ENCODE measurements around the gene WWC2.

The WWC2 gene

DNA sequence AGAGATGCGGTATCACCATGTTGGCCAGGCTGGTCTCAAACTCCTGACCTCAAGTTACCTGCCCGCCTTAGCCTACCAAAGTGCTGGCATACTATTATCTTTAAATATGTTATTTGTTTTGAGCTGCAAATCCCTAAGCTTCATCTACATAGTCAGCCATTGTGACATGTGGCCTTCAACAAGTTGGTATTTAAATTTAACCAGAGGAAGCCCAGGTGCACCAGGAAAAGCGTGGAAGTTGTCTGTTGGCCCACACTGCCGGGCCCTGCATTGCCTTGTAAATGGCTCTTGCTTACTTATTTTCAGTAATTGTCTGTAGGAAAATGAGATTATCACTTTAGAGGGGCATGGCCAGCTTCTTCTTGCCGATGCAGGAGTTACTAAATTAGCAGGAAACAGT is 6.0 kb downstream of the WWC2 start:
- no peaks in the 10 kb centered on the region for H3K27me3 ChIP-seq (ENCODE audit: low read length)
- no peak overlapping the region for H2AFZ ChIP-seq (ENCODE audit: low read depth, low read length, severe bottlenecking)
- H3K9me2 ChIP-seq (replicated peaks; ENCODE audit: insufficient read depth, low read length), result no peaks in the 10 kb centered on the region
- no peaks in the 10 kb centered on the region for H3F3A ChIP-seq (ENCODE audit: insufficient read depth)
- no peak overlapping the region for H3K27ac ChIP-seq (ENCODE audit: low read depth, low read length)
- no peak overlapping the region for H3K9ac ChIP-seq (ENCODE audit: low read length)
- H3K9me3 ChIP-seq (ENCODE audit: insufficient read depth, low read length), result no peaks in the 10 kb centered on the region
- no peak overlapping the region for H3K4me3 ChIP-seq (ENCODE audit: insufficient read depth, low read length, poor library complexity, severe bottlenecking)
- no peaks in the 10 kb centered on the region for H3K79me2 ChIP-seq (ENCODE audit: insufficient read depth, low read length)
- no peaks in the 10 kb centered on the region for H3K36me3 ChIP-seq (ENCODE audit: low read length)
- TF ChIP-seq, protein P1, sequence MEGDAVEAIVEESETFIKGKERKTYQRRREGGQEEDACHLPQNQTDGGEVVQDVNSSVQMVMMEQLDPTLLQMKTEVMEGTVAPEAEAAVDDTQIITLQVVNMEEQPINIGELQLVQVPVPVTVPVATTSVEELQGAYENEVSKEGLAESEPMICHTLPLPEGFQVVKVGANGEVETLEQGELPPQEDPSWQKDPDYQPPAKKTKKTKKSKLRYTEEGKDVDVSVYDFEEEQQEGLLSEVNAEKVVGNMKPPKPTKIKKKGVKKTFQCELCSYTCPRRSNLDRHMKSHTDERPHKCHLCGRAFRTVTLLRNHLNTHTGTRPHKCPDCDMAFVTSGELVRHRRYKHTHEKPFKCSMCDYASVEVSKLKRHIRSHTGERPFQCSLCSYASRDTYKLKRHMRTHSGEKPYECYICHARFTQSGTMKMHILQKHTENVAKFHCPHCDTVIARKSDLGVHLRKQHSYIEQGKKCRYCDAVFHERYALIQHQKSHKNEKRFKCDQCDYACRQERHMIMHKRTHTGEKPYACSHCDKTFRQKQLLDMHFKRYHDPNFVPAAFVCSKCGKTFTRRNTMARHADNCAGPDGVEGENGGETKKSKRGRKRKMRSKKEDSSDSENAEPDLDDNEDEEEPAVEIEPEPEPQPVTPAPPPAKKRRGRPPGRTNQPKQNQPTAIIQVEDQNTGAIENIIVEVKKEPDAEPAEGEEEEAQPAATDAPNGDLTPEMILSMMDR (IDR thresholded peaks at IDR 0.05; ENCODE audit: insufficient read depth, low read length, poor library complexity, severe bottlenecking), result no peak
- no peak for TF ChIP-seq EZH2phosphoT487 (conservative IDR thresholded peaks at IDR 0.05; ENCODE audit: low read length)
- H3K4me2 ChIP-seq (ENCODE audit: low read depth, low read length, poor library complexity, severe bottlenecking), result no peak overlapping the region
- no peaks in the 10 kb centered on the region for H4K20me1 ChIP-seq (ENCODE audit: low read depth, low read length)

DNA sequence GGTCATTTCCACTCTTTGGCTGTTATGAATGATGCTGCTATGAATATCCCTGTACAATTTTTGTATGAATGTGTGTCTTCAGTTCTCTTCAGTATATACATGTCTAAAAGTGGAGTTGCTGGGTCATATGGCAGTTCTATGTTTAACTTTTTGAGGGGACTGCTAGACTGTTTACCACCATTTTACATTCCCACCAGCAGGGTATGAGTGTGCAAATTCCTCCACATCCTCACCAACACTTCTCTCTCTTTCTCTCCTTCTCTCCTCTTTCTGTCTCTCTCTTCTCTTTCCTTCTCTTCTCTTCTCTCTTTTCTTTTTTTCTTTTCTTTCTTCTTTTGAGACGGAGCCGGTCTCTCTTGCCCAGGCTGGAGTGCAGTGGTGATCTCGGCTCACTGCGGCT is 7.8 kb downstream of the WWC2 start:
- H2AFZ ChIP-seq (ENCODE audit: low read depth, low read length, severe bottlenecking), result no peak overlapping the region
- no peak overlapping the region for H3K9ac ChIP-seq (ENCODE audit: low read length)
- no peaks in the 10 kb centered on the region for H3F3A ChIP-seq (ENCODE audit: insufficient read depth)
- no peaks in the 10 kb centered on the region for H3K27me3 ChIP-seq (ENCODE audit: low read length)
- H3K36me3 ChIP-seq (ENCODE audit: low read length), result no peaks in the 10 kb centered on the region
- no peak overlapping the region for H3K4me2 ChIP-seq (ENCODE audit: low read depth, low read length, poor library complexity, severe bottlenecking)
- no peaks in the 10 kb centered on the region for H3K79me2 ChIP-seq (ENCODE audit: insufficient read depth, low read length)
- H3K4me3 ChIP-seq (ENCODE audit: insufficient read depth, low read length, poor library complexity, severe bottlenecking), result no peak overlapping the region
- H3K9me2 ChIP-seq (replicated peaks; ENCODE audit: insufficient read depth, low read length), result no peaks in the 10 kb centered on the region
- H4K20me1 ChIP-seq (ENCODE audit: low read depth, low read length), result no peaks in the 10 kb centered on the region
- TF ChIP-seq, protein P1 (IDR thresholded peaks at IDR 0.05; ENCODE audit: insufficient read depth, low read length, poor library complexity, severe bottlenecking), result no peak
- no peak for TF ChIP-seq EZH2phosphoT487 (conservative IDR thresholded peaks at IDR 0.05; ENCODE audit: low read length)
- no peak overlapping the region for H3K27ac ChIP-seq (ENCODE audit: low read depth, low read length)
- H3K9me3 ChIP-seq (ENCODE audit: insufficient read depth, low read length), result no peaks in the 10 kb centered on the region

- Histone ChIP-seq H4K20me1 (ENCODE audit: low read depth, low read length) (no peaks in the 10 kb centered on the region), H3K79me2 (ENCODE audit: insufficient read depth, low read length) (no peaks in the 10 kb centered on the region), H3K4me3 (ENCODE audit: insufficient read depth, low read length, poor library complexity, severe bottlenecking) (no peak overlapping the region), H3K9me3 (ENCODE audit: insufficient read depth, low read length) (no peaks in the 10 kb centered on the region), H3K9ac (ENCODE audit: low read length) (no peak overlapping the region), H3K4me2 (ENCODE audit: low read depth, low read length, poor library complexity, severe bottlenecking) (no peak overlapping the region), H3F3A (ENCODE audit: insufficient read depth) (no peaks in the 10 kb centered on the region), H2AFZ (ENCODE audit: low read depth, low read length, severe bottlenecking) (no peak overlapping the region), H3K9me2 (replicated peaks; ENCODE audit: insufficient read depth, low read length) (no peaks in the 10 kb centered on the region), H3K27ac (ENCODE audit: low read depth, low read length) (no peak overlapping the region), H3K36me3 (ENCODE audit: low read length) (no peaks in the 10 kb centered on the region), H3K27me3 (ENCODE audit: low read length) (no peaks in the 10 kb centered on the region)
- no peak for TF ChIP-seq EZH2phosphoT487 (conservative IDR thresholded peaks at IDR 0.05; ENCODE audit: low read length)
- TF ChIP-seq, protein P1 (IDR thresholded peaks at IDR 0.05; ENCODE audit: insufficient read depth, low read length, poor library complexity, severe bottlenecking), result no peak
Measured at GRCh38 chr4:183107891-183108459, 8.9 kb downstream of the WWC2 start.
